ENCODE results near the gene FGF8. TPM values are rescaled to one million over a fixed set of nuclear protein-coding genes. Genes with fewer than 3 reads are reported as not detected.

Gene FGF8
- total and polyA plus RNA-seq, 2 of the 13 experiments (the other 11 are each of a cell fraction or from before 2014, with no cell fraction given) = not detected

- TF ChIP-seq GLI4 (CRISPR knock-in tag; IDR thresholded peaks at IDR 0.05; ENCODE audit: borderline replicate concordance) (no peak), NAIF1 (CRISPR knock-in tag; IDR thresholded peaks at IDR 0.05; ENCODE audit: borderline replicate concordance) (no peak), CAMTA2 (CRISPR knock-in tag; IDR thresholded peaks at IDR 0.05; ENCODE audit: borderline replicate concordance) (no peak; the same call in 1 of the 2 replicates), ZNF839 (CRISPR knock-in tag; IDR thresholded peaks at IDR 0.05; ENCODE audit: borderline replicate concordance) (no peak), KAT2B (IDR thresholded peaks at IDR 0.05; ENCODE audit: borderline replicate concordance, low read depth, low read length) (no peak), FOXC1 (CRISPR knock-in tag; IDR thresholded peaks at IDR 0.05; ENCODE audit: borderline replicate concordance) (peak; percentile 76), MAF1 (CRISPR knock-in tag; IDR thresholded peaks at IDR 0.05; ENCODE audit: borderline replicate concordance) (0 out of 2 replicates have a peak, but pooled peaks have one; percentile 67), PHF21A (CRISPR knock-in tag; IDR thresholded peaks at IDR 0.05) (peak; percentile 81), ZNF7 (CRISPR knock-in tag; IDR thresholded peaks at IDR 0.05) (no peak), ZNF317 (CRISPR knock-in tag; IDR thresholded peaks at IDR 0.05) (peak; percentile 8; the same call in 1 of the 2 replicates), ZNF383 (CRISPR knock-in tag; IDR thresholded peaks at IDR 0.05; ENCODE audit: borderline replicate concordance) (no peak), NONO (IDR thresholded peaks at IDR 0.05) (no peak), NONO (CRISPR knock-in tag; conservative IDR thresholded peaks at IDR 0.05) (peak; percentile 80; the same call in 1 of the 2 replicates), RNF2 (conservative IDR thresholded peaks at IDR 0.05; ENCODE audit: low read depth) (no peak), TFDP2 (CRISPR knock-in tag; IDR thresholded peaks at IDR 0.05) (no peak), KDM5A (IDR thresholded peaks at IDR 0.05; ENCODE audit: borderline replicate concordance, low read length) (peak; percentile 67; the same call in 1 of the 2 replicates), TARDBP (CRISPR knock-in tag; IDR thresholded peaks at IDR 0.05) (peak; percentile 91; the same call in 1 of the 2 replicates), ATF1 (CRISPR knock-in tag; IDR thresholded peaks at IDR 0.05) (peak; percentile 56; the same call in 1 of the 2 replicates), ZNF678 (CRISPR knock-in tag; IDR thresholded peaks at IDR 0.05) (no peak), MLLT10 (CRISPR knock-in tag; IDR thresholded peaks at IDR 0.05) (no peak), GPBP1L1 (CRISPR knock-in tag; IDR thresholded peaks at IDR 0.05) (no peak), ZNF768 (CRISPR knock-in tag; IDR thresholded peaks at IDR 0.05) (no peak; the same call in 1 of the 2 replicates), JUN (CRISPR knock-in tag; IDR thresholded peaks at IDR 0.05) (no peak), KLF12 (CRISPR knock-in tag; IDR thresholded peaks at IDR 0.05; ENCODE audit: borderline replicate concordance) (0 out of 2 replicates have a peak, but pooled peaks have one; percentile 67), PLRG1 (conservative IDR thresholded peaks at IDR 0.05) (no peak), FOXK1 (CRISPR knock-in tag; IDR thresholded peaks at IDR 0.05; ENCODE audit: borderline replicate concordance, low read depth) (peak; percentile 92), HDAC2 (CRISPR knock-in tag; IDR thresholded peaks at IDR 0.05) (no peak; the same call in 1 of the 2 replicates), AHR (CRISPR knock-in tag; IDR thresholded peaks at IDR 0.05) (0 out of 2 replicates have a peak, but pooled peaks have one; percentile 20), ZNF530 (CRISPR knock-in tag; IDR thresholded peaks at IDR 0.05; ENCODE audit: low read depth) (no peak), ISL2 (CRISPR knock-in tag; IDR thresholded peaks at IDR 0.05) (peak; percentile 87), NFKB2 (CRISPR knock-in tag; IDR thresholded peaks at IDR 0.05; ENCODE audit: borderline replicate concordance) (peak; percentile 75; the same call in 1 of the 2 replicates)
Measured at GRCh38 chr10:101818119-101818871, 42.4 kb upstream of the FGF8 start, which contains the start of gene OGA (continued).
